Activated naive CD8-positive, alpha-beta T cell treated with anti-CD3 and anti-CD28 coated beads, Interleukin-2, amount 50 U/mL, for 24 hours (primary cell): ENCODE data around the gene MSI2.

Experiments used
- ATAC-seq: fragments of 150-1000 bp; cut with Tn5 transposase; one replicate; pipeline ENCODE4 v1.10.0; 2021
- DNase-seq: peaks from one replicate; pipeline ENCODE4 v3.0.0; 2021
- H3K27ac Mint-ChIP-seq: one replicate; pipeline ENCODE4 v1.8.0; 2021; ENCODE audit warnings: mild to moderate bottlenecking, mixed read lengths
- H3K27me3 Mint-ChIP-seq: one replicate; pipeline ENCODE4 v1.8.0; 2021; ENCODE audit warnings: mixed read lengths
- H3K36me3 Mint-ChIP-seq: one replicate; pipeline ENCODE4 v1.8.0; 2021; ENCODE audit warnings: low read depth, mixed read lengths
- H3K4me1 Mint-ChIP-seq: one replicate; pipeline ENCODE4 v1.8.0; 2021; ENCODE audit warnings: mixed read lengths
- H3K4me3 Mint-ChIP-seq: one replicate; pipeline ENCODE4 v1.8.0; 2021; ENCODE audit warnings: mild to moderate bottlenecking, moderate library complexity, mixed read lengths
- H3K9me3 Mint-ChIP-seq: one replicate; pipeline ENCODE4 v1.8.0; 2021; ENCODE audit warnings: mixed read lengths

Gene MSI2

DNA sequence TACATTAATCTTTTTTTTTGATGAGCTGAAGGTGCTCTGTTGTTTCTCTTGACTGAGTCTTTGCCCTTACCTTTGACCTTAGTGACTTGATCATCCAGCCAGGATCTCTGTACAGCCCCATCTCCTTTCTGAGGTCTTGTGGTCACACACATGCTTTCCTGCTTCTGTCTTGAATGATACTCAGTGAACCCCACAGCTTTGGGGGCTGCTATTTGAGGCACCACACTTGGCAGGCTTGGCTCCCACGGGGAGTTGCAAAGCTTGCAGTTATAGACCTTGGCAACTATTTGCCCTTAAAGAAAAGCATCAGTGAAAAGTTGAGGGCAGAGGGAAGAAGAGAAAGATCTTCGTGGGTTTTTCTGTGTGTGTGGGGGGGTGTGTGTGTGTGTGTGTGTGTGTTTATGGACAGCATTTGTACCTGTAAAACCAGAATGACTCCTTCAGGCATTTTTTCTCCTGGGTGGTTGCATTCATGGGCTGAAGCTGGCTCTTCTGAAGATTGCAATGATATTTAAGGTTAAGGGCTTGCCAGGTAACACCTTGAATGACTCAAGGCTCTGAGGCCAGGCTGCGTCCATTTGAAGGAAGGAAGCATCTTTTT is 101.6 kb downstream of the MSI2 start:
- peaks cover 9% of the 10 kb centered on the region for H3K36me3 Mint-ChIP-seq
- no peaks in the 10 kb centered on the region for H3K27me3 Mint-ChIP-seq
- no peaks in the 10 kb centered on the region for H3K9me3 Mint-ChIP-seq
- DNase-seq (peak; percentile 13), ATAC-seq (peak; percentile 87)
- H3K27ac Mint-ChIP-seq = peak overlapping the region; percentile 60
- peak overlapping the region; percentile 47 for H3K4me3 Mint-ChIP-seq
- peaks cover 55% of the 10 kb centered on the region for H3K4me1 Mint-ChIP-seq

DNA sequence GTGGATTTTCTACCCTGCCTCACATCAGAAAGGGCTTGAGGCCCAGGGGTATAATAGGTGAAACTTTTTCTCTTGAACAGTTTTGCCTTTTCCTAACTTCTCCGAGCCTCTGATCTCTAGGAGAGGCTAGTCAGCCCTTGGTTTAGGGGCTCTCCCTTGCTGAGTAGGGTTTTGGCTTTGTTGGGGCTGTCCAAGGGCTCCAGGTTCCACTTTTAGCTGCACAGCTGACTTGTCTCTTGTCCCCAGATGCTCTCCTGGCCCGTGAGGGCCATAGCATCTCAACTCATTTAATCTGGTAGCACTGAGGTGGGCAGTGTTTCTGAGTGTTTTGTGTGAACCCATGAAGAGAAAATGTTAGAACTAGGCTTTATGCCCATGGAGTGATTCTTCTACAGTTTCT is 103.9 kb downstream of the MSI2 start:
- Mint-ChIP-seq H3K4me3 (no peak overlapping the region), H3K27ac (no peak overlapping the region), H3K4me1 (peaks cover 38% of the 10 kb centered on the region), H3K27me3 (no peaks in the 10 kb centered on the region), H3K36me3 (peaks cover 4% of the 10 kb centered on the region), H3K9me3 (no peaks in the 10 kb centered on the region)
- DNase-seq (no peak), ATAC-seq (no peak)

DNA sequence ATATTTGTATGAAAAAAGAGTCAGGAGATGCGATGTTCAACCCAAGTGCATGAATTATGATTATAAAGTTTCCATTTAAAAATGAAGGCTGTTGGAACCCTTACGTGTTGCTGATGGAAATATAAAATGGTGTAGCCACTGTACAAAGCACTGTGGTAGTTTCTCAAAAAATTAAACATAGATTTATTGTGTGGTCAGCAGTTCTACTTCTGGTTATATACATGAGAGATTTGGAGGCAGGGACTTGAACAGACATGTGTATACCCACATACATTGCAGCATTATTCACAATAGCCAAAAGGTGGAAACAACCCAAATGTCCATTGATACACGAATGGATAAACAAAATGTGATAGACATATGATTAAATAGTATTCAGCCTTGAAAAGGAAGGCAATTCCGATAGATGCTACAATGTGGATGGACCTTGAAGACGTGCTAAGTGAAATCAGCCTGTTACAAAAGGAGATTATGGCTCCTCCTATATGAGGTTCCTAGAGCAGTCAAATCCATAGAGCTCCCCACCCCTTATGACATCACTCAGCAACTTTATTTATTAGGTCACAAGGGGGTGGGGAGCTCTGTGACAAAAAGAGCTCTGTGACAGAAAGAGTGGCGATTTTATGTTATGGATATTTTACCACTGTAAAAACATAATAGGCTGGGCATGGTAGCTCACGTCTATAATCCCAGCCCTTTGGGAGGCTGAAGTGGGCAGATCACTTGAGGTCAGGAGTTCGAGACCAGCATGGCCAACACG is 106.7 kb downstream of the MSI2 start:
- H3K4me1 Mint-ChIP-seq = peaks cover 28% of the 10 kb centered on the region
- no peak overlapping the region for H3K4me3 Mint-ChIP-seq
- H3K27ac Mint-ChIP-seq = no peak overlapping the region
- H3K36me3 Mint-ChIP-seq = peaks cover 4% of the 10 kb centered on the region
- H3K9me3 Mint-ChIP-seq = no peaks in the 10 kb centered on the region
- no peak for ATAC-seq
- H3K27me3 Mint-ChIP-seq = no peaks in the 10 kb centered on the region
- no peak for DNase-seq

DNA sequence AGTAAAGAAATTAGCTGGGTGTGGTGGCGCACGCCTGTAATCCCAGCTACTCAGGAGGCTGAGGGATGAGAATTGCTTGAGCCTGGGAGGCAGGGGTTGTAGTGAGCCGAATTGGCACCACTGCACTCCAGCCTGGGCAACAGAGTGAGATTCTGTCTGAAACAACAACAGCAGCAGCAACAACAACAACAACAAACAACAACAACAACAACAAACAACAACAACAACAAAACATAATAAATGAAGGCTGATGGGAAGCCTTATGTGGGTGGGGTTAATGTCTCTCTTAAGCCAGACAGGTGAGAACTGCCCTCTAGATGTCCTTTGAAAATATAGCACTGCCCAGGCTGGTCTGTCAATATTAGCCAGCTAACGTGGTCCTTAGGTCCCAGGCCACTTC is 107.3 kb downstream of the MSI2 start:
- peaks cover 27% of the 10 kb centered on the region for H3K4me1 Mint-ChIP-seq
- H3K27ac Mint-ChIP-seq = no peak overlapping the region
- ATAC-seq (no peak), DNase-seq (no peak)
- peaks cover 2% of the 10 kb centered on the region for H3K36me3 Mint-ChIP-seq
- no peak overlapping the region for H3K4me3 Mint-ChIP-seq
- no peaks in the 10 kb centered on the region for H3K9me3 Mint-ChIP-seq
- no peaks in the 10 kb centered on the region for H3K27me3 Mint-ChIP-seq

DNA sequence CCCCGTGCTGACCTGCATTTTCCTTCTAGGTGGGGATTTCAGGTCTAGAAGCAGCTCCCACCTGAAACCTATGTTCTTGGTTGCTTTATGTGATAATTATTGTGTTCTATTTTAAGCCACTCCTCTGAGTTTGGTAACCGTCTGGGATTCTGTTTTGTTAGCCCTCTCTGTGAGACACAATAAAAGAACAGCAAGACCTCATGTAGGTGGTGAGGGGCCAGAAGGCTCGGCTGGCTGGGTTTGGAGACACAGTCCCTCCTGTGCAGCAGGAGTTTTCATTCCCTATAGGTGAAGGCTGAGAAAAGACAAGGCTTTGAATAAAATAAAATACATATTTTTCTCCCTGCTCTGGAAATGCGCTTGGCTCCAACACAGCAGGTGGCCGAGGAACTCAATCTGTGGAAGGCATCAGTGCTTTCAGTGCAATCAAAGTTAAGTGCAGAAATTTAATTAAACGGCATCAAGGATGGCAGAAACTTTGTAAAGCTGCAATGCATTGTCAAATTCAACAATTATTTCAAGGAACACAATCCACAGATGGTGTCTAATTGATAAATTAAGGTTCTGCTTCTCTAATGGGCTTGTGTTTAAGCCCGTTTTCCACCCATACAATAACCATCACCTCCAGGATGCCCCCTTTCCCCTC is 107.8 kb downstream of the MSI2 start:
- Mint-ChIP-seq H3K36me3 (peaks cover 2% of the 10 kb centered on the region), H3K27ac (no peak overlapping the region), H3K27me3 (no peaks in the 10 kb centered on the region), H3K4me3 (no peak overlapping the region), H3K4me1 (peaks cover 31% of the 10 kb centered on the region), H3K9me3 (no peaks in the 10 kb centered on the region)
- no peak for DNase-seq
- no peak for ATAC-seq

DNA sequence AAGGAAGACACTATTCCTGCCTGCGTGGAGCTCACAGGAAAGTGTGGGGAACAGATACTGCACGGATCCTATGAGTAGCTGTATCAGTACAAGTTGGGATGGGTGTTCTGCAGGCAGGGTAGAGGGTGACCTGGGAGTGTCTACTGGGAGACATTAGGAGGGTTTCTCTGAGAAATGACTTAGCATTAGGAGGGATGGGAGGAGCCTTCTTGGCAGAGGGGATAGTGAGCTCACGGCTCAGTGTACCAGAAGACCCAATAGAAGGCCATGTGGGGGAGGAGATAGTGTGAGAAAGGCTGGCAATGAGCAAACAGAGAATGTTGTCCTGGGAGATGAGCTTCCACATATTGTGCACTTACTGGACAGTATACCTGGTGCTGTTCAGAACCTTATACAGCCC is 109.1 kb downstream of the MSI2 start:
- no peak for ATAC-seq
- peaks cover 2% of the 10 kb centered on the region for H3K36me3 Mint-ChIP-seq
- H3K4me3 Mint-ChIP-seq = no peak overlapping the region
- peaks cover 41% of the 10 kb centered on the region for H3K4me1 Mint-ChIP-seq
- no peak overlapping the region for H3K27ac Mint-ChIP-seq
- DNase-seq = no peak
- H3K9me3 Mint-ChIP-seq = no peaks in the 10 kb centered on the region
- no peaks in the 10 kb centered on the region for H3K27me3 Mint-ChIP-seq

DNA sequence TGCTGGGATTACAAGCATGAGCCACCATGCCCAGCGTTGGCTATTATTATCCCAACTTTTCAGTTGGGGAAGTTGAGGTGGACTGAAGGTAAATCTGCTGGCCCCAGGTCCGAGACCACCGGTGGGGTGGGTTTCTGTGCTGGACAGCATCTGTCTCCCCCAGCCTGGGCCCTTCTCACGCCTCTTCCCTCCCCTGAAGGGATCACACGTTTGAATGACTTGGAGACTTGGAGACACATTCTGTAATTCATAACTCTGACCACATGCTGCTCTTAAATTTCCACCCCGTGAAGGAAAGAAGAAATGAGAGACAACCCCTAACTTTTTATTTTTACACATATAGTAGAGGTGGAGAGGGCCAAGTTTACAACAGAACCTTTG is 109.8 kb downstream of the MSI2 start:
- H3K27me3 Mint-ChIP-seq = no peaks in the 10 kb centered on the region
- peaks cover 2% of the 10 kb centered on the region for H3K36me3 Mint-ChIP-seq
- ATAC-seq = no peak
- H3K4me1 Mint-ChIP-seq = peaks cover 41% of the 10 kb centered on the region
- no peaks in the 10 kb centered on the region for H3K9me3 Mint-ChIP-seq
- DNase-seq = no peak
- H3K27ac Mint-ChIP-seq = no peak overlapping the region
- H3K4me3 Mint-ChIP-seq = no peak overlapping the region

DNA sequence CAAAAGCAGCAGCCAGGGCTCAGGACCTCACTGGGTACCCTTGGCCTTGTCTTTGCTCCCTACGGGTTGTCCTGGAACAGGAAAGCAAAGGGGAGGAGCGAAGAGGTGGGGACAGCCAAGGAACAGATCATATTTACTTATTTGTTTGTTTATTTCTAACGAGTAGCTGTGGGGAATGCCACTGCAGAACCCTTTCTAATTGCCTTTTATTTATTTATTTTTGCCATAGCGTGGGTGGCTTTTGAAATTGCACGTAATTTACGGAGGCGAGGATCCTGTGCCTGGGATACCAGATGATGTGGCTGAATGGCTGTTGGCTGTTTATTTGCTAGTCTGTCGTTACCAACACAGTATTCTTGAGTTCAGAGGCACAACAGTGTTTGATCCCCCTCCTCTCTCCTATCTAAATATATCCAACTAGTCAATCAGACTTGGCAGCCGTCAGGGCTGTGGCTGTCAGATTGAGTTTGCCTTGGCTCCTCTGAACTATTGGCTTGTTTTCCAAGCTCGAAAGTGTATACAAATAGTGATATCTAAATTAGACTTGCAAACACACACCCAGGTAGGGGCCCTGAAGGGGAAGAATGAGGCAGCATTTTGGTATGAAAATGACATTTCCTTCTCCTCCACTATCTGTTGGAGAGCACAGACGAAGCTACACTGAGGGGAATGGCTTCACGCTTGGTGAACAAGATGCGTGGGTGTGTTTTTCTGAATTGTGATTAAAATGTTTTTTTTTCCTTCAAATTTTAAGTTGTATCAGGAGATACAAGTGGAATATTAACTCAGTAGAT is 110.4 kb downstream of the MSI2 start:
- Mint-ChIP-seq H3K27me3 (no peaks in the 10 kb centered on the region), H3K27ac (no peak overlapping the region)

DNA sequence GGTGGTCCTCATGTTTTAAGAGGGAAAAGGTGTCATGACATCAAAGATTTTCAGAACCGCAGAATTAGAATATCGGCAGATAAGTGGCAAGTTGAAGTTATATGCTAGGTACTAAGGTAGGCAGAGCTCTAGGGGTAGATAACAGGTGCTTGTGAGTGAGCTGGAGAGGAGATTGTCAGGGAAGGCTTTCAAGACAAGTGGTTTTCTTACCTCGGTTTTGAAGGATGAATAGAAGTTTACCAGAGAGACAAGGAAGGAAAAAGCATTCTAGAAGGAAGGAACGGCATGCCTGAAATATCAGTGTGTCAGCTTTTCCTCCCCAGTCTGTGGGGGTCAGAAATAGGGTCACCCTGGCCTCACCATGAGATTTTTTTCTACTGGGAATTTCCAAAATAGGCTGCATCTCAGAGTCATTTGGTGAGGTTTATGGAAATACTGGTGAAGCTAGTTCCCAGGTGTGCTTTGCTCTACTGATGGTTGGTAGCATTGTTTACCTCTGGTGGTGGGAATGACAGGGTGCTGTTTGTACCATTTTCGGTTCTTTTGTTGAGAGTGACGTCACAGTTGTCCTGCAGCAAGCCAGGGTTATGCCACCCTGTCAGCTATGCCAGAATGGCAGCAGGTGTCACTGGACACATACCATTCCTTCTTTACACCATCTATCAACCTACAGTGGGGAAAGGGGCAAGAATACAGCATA is 112.5 kb downstream of the MSI2 start:
- no peak overlapping the region for H3K4me3 Mint-ChIP-seq
- H3K4me1 Mint-ChIP-seq = peaks cover 41% of the 10 kb centered on the region
- H3K27me3 Mint-ChIP-seq = no peaks in the 10 kb centered on the region
- H3K36me3 Mint-ChIP-seq = peaks cover 9% of the 10 kb centered on the region
- no peaks in the 10 kb centered on the region for H3K9me3 Mint-ChIP-seq
- DNase-seq = no peak
- peak; percentile 38 for ATAC-seq
- no peak overlapping the region for H3K27ac Mint-ChIP-seq

More for the DNA sequence above, 110.4 kb downstream of the MSI2 start:
- ATAC-seq (no peak), DNase-seq (no peak)
- Mint-ChIP-seq H3K9me3 (no peaks in the 10 kb centered on the region), H3K4me3 (no peak overlapping the region), H3K36me3 (peaks cover 2% of the 10 kb centered on the region), H3K4me1 (peaks cover 41% of the 10 kb centered on the region)

DNA sequence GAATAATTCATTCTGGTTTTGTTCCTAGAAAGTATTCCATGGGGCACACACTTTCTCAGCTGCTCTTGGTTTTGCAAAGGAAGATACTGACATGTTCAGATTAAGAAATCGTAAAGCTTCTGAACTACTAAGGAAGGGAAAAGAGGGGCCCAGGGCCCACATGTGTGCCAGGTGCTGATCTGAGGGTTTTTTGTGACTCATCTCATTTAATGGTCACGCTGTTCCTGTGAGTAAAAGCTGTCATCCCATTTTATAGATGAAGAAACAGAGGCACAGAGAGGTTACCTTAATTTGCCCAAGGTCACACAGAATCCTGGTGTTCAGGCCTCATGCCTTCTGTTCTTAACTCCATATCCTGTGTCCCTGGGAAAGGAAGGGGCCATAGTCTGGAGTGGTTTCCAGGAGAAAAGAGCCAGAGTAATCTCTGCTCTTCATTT is 113.2 kb downstream of the MSI2 start:
- Mint-ChIP-seq H3K36me3 (peaks cover 14% of the 10 kb centered on the region), H3K27ac (no peak overlapping the region), H3K4me3 (no peak overlapping the region), H3K9me3 (no peaks in the 10 kb centered on the region), H3K4me1 (peaks cover 38% of the 10 kb centered on the region), H3K27me3 (no peaks in the 10 kb centered on the region)
- ATAC-seq (peak; percentile 61), DNase-seq (no peak)

DNA sequence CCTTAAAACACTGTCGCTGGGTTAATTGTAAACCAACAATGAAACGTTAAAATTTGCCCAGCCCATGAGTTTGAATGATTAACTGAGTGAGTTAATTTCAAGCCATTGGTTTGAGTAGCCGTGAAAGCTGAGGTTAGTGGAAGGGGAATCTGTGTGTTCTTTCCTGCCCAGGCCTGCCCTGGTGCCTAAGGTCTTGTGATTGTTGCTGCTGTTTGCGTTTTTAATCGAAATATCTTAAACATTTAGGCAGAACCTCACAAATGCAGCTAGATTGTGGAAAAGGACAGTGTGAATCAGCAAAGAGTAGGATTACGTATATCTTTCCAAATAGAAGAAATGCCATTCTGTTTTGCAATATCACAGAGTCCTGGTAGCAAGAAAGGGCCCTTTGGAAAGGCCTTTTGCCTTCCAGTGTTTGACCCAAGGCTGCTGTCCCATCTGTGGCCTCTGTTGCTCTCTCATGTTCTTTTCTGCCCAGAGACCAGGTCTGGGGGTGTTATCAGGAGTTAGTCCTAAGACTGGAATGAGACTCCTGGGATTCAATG is 113.8 kb downstream of the MSI2 start:
- no peaks in the 10 kb centered on the region for H3K27me3 Mint-ChIP-seq
- peak overlapping the region; percentile 31 for H3K27ac Mint-ChIP-seq
- no peak overlapping the region for H3K4me3 Mint-ChIP-seq
- ATAC-seq = no peak
- DNase-seq = no peak
- H3K9me3 Mint-ChIP-seq = no peaks in the 10 kb centered on the region
- peaks cover 35% of the 10 kb centered on the region for H3K4me1 Mint-ChIP-seq
- peaks cover 14% of the 10 kb centered on the region for H3K36me3 Mint-ChIP-seq

DNA sequence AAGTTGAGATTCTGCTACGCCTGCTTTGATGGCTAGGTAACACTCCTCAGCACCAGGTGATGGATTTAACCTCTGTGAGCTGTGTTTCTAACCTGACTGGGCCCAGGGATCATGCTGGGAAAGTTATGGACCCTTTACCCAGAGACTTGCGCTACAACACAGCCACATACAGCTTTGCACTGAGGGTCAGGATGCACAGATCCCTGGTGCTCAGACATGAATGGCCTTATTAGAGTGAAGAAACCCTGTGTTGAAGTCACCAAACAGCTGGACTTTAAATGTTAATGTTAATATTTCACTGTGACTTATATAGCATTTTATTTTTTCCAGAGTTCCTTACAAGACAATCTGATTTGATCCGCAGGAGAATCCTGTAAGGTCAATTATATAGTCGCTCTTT is 114.3 kb downstream of the MSI2 start:
- Mint-ChIP-seq H3K4me1 (peaks cover 30% of the 10 kb centered on the region), H3K4me3 (no peak overlapping the region), H3K27me3 (no peaks in the 10 kb centered on the region), H3K27ac (no peak overlapping the region), H3K36me3 (peaks cover 15% of the 10 kb centered on the region), H3K9me3 (no peaks in the 10 kb centered on the region)
- no peak for DNase-seq
- no peak for ATAC-seq

DNA sequence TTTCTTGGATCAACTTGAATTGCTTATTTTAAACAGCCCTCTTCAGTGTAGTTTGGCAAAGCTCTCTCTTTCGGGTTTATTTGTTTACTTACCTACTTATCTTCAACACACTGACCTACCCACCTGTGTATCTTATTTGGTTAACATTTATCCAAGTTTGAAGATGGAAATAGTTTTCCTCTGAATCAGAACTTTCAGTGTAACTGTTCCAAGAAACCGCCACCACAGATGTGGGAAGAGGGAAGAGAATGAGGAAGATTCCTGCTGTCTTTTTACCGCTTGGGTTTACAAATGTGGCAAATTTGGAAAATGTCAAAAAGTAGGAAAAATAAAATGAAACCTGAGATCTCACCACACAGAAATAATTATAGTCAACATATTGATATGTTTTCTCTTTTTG is 115.8 kb downstream of the MSI2 start:
- DNase-seq (no peak), ATAC-seq (no peak)
- no peak overlapping the region for H3K27ac Mint-ChIP-seq
- no peaks in the 10 kb centered on the region for H3K9me3 Mint-ChIP-seq
- H3K27me3 Mint-ChIP-seq = no peaks in the 10 kb centered on the region
- peaks cover 23% of the 10 kb centered on the region for H3K4me1 Mint-ChIP-seq
- no peak overlapping the region for H3K4me3 Mint-ChIP-seq
- peaks cover 18% of the 10 kb centered on the region for H3K36me3 Mint-ChIP-seq

DNA sequence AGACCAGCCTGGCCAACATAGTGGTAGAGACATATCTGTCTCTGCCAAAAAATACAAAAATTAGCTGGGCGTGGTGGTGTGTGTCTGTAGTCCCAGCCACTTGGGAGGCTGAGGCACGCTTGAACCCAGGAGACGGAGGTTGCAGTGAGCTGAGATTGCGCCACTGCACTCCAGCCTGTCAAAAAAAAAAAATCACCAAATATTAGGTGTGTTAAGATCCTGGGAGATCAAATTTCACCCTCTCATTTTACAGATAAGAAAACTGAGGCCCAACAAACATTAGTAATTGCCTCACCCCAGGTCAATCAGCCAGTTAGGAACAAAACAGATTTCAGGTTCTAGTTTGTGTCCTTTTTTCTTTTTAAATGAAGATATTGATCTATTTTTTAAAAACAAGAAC is 116.7 kb downstream of the MSI2 start:
- ATAC-seq (no peak), DNase-seq (no peak)
- H3K4me1 Mint-ChIP-seq = peaks cover 19% of the 10 kb centered on the region
- H3K4me3 Mint-ChIP-seq = no peak overlapping the region
- no peak overlapping the region for H3K27ac Mint-ChIP-seq
- H3K36me3 Mint-ChIP-seq = peaks cover 18% of the 10 kb centered on the region
- no peaks in the 10 kb centered on the region for H3K27me3 Mint-ChIP-seq
- no peaks in the 10 kb centered on the region for H3K9me3 Mint-ChIP-seq
